NCI-H2171 treated with DMSO at 0.1 percent for 48 hours (cell line): ENCODE data around the gene INA.

Experiments used
- DNase-seq: peaks from one replicate; lab custom pipeline; 2025; lab: John Stamatoyannopoulos, UW

INA gene

GRCh38 chr10:103276251-103276895 is 565 bp upstream of the INA start:
- no peak for DNase-seq

DNA sequence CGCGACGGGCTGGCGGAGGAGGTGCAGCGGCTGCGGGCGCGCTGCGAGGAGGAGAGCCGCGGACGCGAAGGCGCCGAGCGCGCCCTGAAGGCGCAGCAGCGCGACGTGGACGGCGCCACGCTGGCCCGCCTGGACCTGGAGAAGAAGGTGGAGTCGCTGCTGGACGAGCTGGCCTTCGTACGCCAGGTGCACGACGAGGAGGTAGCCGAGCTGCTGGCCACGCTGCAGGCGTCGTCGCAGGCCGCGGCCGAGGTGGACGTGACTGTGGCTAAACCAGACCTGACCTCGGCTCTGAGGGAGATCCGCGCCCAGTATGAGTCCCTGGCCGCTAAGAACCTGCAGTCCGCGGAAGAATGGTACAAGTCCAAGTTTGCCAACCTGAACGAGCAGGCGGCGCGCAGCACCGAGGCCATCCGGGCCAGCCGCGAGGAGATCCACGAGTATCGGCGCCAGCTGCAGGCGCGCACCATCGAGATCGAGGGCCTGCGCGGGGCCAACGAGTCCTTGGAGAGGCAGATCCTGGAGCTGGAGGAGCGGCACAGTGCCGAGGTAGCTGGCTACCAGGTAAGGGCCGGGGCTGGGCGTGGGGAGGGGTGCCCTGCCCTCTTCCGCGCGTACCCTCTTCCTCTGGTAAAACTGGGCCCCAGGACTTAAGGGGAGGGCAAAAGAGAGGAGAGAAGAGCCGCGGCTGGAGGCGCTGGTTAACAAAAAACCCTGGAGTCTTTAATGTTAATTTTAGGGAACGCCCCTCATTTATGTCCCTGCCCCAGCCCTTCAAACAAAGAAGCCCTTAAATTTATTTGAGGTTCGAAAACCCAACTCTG is 987 bp downstream of the INA start:
- no peak for DNase-seq

DNA sequence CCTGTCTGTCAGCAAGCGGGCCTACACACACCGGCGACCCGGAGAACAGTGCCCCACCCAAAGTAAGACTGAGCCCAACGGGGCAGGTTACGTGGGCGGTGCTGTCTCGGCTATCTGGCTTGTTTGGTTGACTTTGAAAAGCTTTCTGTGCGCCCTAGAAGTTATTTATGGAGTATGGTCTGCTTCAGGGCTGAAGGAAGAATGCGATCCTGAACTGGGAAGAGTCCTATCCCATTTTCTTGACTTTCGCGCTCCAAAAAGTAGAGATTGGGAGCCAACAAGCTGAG is 1.5 kb downstream of the INA start:
- DNase-seq, result no peak

DNA sequence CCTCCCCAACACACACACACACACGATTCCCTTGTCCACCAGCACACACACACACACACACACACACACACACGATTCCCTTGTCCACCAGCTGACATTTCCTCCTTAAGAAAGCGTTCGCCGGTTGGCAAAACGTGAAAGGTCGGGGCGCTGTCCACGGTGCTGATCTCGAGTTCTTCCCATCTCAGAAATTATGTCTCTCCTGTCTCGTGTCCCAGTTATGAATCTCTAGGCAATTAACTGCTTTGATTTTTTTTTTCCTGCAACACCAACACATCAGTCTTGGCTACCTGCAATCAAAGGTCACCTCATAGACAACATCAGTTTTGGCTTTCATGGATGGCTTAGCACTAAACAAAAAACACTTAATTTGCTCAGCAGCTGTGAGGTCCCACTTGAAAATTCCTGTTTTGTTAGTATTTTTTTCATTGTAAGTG is 1.9 kb downstream of the INA start:
- no peak for DNase-seq

DNA sequence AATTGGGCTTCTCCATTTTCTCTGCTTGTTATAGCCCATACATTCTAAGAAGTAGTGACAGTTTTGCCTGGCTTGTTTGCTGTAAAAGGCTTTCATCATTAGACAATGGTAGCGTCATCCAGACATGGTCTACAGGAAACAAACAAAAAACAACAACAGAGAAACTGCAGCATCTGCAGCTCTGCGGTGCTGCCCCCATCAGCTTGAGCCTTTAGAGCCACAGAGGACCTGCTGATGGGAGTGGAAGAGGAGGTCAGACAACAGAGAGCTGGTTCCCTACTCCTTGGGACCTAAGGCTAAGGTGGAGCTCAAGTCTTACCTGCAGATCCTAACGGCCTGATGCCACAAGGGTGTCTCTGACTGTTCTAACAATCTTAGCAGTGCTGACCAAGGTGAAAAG is 3.1 kb downstream of the INA start:
- no peak for DNase-seq

- DNase-seq, result no peak
These were observed 3.6 kb downstream of the INA start for GRCh38 chr10:103280506-103280905.

DNA sequence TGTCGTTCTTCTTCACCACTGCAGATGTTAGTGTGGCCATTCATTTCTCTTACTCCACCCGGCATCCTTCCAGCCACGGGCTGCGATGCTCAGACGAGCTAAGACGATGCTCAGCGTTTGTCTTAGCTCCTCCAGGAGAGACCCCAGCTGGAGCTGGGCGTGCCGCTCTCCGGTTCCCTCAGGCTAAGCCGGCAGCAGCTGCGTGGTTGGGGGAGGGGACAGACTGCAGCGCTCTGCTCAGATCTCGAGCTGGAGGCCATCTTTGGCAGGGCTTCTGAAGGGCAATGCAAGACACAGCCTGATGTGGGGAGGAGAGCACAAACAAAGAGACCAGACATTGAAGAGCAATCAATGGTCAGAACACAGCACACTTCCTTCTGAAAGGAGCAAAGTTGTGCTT is 4.8 kb downstream of the INA start:
- peak; percentile 87 for DNase-seq

DNA sequence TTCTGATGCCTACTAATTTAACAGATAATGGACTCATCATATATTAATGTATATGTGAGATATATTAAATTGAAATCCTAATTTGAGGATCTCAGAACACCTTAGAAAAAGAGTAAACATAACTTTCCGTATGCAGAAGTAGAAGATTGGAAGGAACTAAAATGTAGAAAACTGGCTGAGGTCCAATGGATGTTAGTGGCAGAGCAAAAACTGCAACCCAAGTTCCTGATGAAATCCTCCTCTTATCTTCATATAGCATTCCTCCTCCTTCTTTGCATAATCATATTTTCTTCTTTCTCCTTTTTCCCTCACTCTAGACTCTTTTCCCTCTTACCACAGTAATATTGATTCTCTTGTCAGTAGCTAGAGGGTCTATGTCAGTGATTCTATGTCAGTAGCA is 6.0 kb downstream of the INA start:
- no peak for DNase-seq

- no peak for DNase-seq
These were observed 7.2 kb downstream of the INA start for GRCh38 chr10:103284170-103284569.

DNA sequence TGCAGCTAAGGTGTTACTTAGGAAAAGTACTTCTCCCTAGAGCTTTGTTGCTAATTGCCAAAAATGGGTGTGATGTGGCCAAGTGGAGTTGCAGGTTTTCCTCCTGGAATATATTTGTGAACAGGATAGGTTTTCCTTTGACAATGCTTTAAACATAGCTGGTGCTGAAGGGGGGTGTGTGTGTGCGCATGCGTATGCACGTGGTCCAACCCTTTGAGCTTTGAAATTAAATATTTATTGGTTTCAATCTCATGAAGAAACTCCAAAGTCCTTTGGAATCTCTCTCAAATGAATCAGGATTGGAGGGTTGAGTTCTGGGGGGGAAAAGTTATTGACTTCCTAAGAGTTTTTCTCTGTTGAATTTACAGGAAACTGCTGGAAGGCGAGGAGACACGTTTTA is 11.1 kb downstream of the INA start:
- no peak for DNase-seq

DNA sequence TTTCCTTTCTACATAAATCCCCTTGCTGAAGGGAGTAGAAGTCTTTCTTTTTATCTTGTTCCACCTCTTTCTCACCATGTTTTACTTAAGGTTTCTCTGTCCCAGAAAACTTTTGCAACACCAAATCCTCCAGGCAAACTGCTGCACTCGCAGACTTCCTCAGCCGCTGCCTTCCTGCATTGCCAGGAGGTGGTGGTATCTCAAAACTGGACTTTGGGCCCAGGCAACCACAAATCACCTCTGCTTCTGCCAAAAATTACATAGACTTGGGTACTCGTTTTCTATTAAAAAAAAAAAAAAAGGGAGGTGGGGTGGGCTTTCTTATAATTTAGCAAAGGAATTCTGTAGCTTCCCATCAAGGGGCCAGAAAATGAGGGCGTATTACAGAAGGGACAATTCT is 14.7 kb downstream of the INA start:
- DNase-seq, result no peak

- no peak for DNase-seq
These were observed 18.6 kb downstream of the INA start for GRCh38 chr10:103295374-103296015.

DNA sequence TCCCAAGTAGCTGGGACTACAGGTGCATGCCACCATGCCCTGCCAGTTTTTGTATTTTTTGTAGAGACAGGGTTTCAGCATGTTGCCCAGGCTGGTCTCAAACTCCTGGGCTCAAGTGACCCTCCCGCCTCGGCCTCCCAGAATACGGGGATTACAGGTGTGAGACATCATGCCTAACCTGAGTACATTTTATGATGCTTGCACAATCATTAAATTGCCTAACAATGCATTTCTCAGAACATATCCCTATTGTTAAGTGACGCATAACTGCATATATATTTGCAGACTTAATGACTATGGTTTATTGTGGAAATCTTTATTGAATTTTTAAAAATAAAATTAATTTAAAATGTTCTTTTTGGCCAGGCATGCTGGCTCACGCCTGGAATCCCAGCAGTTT is 30.7 kb downstream of the INA start:
- no peak for DNase-seq

- DNase-seq, result no peak
These were observed 33.3 kb downstream of the INA start for GRCh38 chr10:103310197-103310596.

GRCh38 chr10:103316087-103316486 is 39.1 kb downstream of the INA start:
- no peak for DNase-seq

- no peak for DNase-seq
These were observed 51.0 kb downstream of the INA start for GRCh38 chr10:103327906-103328305.

GRCh38 chr10:103333934-103334520 is 57.1 kb downstream of the INA start:
- DNase-seq, result no peak

DNA sequence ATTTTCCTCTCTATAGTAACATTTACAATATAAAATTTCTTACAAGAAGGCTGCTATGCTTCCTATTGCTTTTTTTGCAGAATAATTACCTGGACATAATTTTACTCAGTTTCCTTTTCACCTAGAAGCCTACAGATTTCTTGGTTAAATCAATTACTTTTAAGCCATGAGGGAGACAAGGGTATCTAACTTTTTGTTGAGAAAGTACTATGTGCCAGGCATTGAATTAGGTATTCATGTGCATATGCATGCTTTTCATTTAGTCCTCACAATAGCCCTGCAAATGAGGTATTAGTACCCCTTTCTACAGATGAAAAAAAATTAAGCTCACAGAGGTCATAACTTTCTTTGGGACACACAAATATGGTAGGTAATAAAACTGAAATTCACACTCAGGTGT is 57.6 kb downstream of the INA start:
- no peak for DNase-seq

DNA sequence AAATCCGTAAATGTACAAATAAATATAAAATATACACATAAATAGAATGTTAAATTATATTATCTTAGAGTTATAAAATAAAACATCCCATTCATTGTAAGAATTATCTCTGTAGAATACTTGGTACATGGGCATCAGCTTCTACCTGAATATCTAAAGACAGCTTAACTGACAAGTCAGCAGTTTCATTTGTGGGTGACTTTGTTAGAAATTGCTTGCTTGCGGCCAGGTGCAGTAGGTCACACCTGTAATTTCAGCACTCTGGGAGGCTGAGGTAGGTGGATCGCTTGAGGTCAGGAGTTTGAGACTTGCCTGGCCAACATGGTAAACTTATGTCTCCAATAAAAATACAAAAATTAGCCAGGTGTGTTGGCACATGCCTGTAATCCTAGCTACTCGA is 59.4 kb downstream of the INA start:
- no peak for DNase-seq
